ENCODE data around the gene RRBP1.

DNA sequence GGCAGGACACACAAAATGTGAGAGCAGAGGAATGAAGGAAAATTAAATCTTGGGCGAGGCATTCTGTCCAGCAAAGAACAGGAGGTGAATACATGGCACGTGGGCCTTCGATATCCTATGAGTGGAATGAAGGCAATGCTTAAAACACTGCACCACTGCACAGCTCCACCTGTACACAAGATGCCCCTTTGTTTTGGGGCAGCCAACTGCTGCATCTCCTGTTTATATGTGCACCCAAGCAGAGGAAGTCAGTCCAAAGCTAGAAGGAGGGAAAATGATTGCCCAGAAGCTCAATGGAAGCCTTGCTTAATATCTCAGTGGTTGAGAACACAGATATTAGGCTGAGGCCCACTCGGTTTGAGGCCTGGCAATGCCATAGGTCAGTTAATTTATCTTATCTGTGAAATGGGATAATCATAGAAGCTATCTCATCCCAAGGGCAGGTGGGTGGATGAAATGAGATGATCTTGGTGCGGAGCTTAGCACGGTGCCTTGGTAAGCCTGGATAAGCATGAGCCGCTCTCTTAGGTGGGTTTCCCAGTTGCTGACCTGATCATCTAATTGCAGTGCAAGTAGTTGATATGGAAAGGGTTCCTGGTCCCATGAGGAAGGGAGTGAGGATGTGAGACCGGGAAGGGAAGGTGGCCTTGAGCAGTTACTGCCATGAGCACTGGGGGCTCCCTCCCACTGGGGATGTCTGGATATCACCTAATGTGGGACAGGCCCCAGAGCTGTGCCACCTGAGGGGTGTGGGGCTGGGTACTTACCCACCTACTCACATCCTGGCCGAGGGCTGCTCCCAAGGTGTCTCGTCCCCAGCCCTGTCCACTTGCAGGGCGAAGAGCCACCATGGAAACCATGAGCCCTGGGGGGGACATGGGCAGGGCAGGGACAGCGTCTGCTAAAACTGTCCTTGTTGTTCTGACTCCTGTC lies 27.6 kb upstream of the RRBP1 start:
- no peak for TF ChIP-seq POLR2A (IDR thresholded peaks at IDR 0.05)
- no peak for TF ChIP-seq CTCF (IDR thresholded peaks at IDR 0.05)

Measured in vagina (tissue), 2 donors.